Stimulated activated CD4-positive, alpha-beta T cell treated with anti-CD3 and anti-CD28 coated beads, Interleukin-15, amount 100 ng/mL, for 1 hour (primary cell): ENCODE measurements around the gene PCCA.
"Not testable (repeated sequence)": the region's sequence is repeated elsewhere in the genome, so short reads cannot be mapped to it uniquely, and the experiment has no call there.

Source experiments
- DNase-seq, 2 donors: peaks; one replicate each; pipeline ENCODE4 v3.0.0-alpha.2; 2020; ENCODE audit warnings: low read depth in 1 of 2, low spot score in 1 of 2

Gene PCCA

GRCh38 chr13:100097821-100098220 lies 8.9 kb downstream of the PCCA start:
- no peak for DNase-seq

- DNase-seq, result no peak
Observed at GRCh38 chr13:100098445-100099116, 9.7 kb downstream of the PCCA start.

GRCh38 chr13:100099117-100099445 lies 10.2 kb downstream of the PCCA start:
- not testable (repeated sequence) for DNase-seq

GRCh38 chr13:100100115-100100879 lies 11.4 kb downstream of the PCCA start:
- DNase-seq, result no peak

GRCh38 chr13:100102042-100102441 lies 13.1 kb downstream of the PCCA start:
- no peak for DNase-seq

- DNase-seq, result no peak
Observed at GRCh38 chr13:100106005-100106404, 17.1 kb downstream of the PCCA start.

GRCh38 chr13:100106705-100107104 lies 17.8 kb downstream of the PCCA start:
- DNase-seq, result no peak

- no peak for DNase-seq
Observed at GRCh38 chr13:100108913-100109507, 20.1 kb downstream of the PCCA start.

- DNase-seq, result no peak
Observed at GRCh38 chr13:100110269-100110668, 21.4 kb downstream of the PCCA start.

- DNase-seq, result no peak
Observed at GRCh38 chr13:100112186-100112838, 23.4 kb downstream of the PCCA start.

GRCh38 chr13:100115693-100116254 lies 26.9 kb downstream of the PCCA start:
- DNase-seq, result no peak

- DNase-seq, result no peak
Observed at GRCh38 chr13:100124265-100124664, 35.4 kb downstream of the PCCA start.

- DNase-seq, result no peak
Observed at GRCh38 chr13:100125946-100126345, 37.1 kb downstream of the PCCA start.

GRCh38 chr13:100128373-100128772 lies 39.5 kb downstream of the PCCA start:
- DNase-seq, result no peak

GRCh38 chr13:100128838-100129237 lies 39.9 kb downstream of the PCCA start:
- no peak for DNase-seq

GRCh38 chr13:100129605-100130004 lies 40.7 kb downstream of the PCCA start:
- DNase-seq, result no peak

GRCh38 chr13:100130092-100130491 lies 41.2 kb downstream of the PCCA start:
- no peak for DNase-seq

- no peak for DNase-seq
Observed at GRCh38 chr13:100130930-100131511, 42.1 kb downstream of the PCCA start.

- peak in 1 of 2 donors; percentile 3 for DNase-seq
Observed at GRCh38 chr13:100131863-100132574, 43.1 kb downstream of the PCCA start.

- no peak for DNase-seq
Observed at GRCh38 chr13:100138859-100139491, 50.1 kb downstream of the PCCA start.
